Prostate gland (tissue), 1 donor: ENCODE results near the gene CD96.

Source experiments
- POLR2A ChIP-seq: fragments of 450-650 bp; IDR thresholded peaks from one replicate; pipeline ENCODE4 v1.6.1; 2016; ENCODE audit warnings: antibody characterized with exemption, mild to moderate bottlenecking
- POLR2AphosphoS5 ChIP-seq: sonication (generic); formaldehyde crosslinking; IDR thresholded peaks from one replicate; pipeline ENCODE4 v1.6.1; 2017; ENCODE audit warnings: antibody characterized with exemption

GRCh38 chr3:111539351-111540331, 2.4 kb upstream of the CD96 start:
- no peak for TF ChIP-seq POLR2A
- TF ChIP-seq POLR2AphosphoS5, result no peak
